HL-60 (cell line): ENCODE measurements around the gene C22orf31.

Experiments
- DNase-seq, 2 experiments: peaks; one replicate each; pipeline ENCODE4 v3.0.0-alpha.2; 2010 to 2020; ENCODE audit warnings: low read depth in 1 of 2, low spot score in 1 of 2
- H3K27ac ChIP-seq: fragments of 250-450 bp; sonication (Bioruptor Pico); replicated peaks from 2 replicates; pipeline ENCODE4 v1.5.1; 2020; ENCODE audit warnings: mild to moderate bottlenecking, moderate library complexity
- H3K27me3 ChIP-seq: fragments of 250-450 bp; sonication (Bioruptor Pico); 2 replicates; pipeline ENCODE4 v1.5.1; 2021; ENCODE audit warnings: mild to moderate bottlenecking, moderate library complexity; ENCODE audit not compliant: insufficient read depth, poor library complexity, severe bottlenecking
- H3K4me3 ChIP-seq: replicated peaks from 2 replicates; pipeline ENCODE4 v1.5.1; 2011; ENCODE audit warnings: mild to moderate bottlenecking, control low read depth, low read length; ENCODE audit not compliant: insufficient read depth
- GABPA ChIP-seq: IDR thresholded peaks from 2 replicates; pipeline ENCODE4 v1.6.1; 2012; ENCODE audit warnings: low read depth
- POLR2AphosphoS5 ChIP-seq: IDR thresholded peaks from 2 replicates; pipeline ENCODE4 v1.6.1; 2012; ENCODE audit warnings: low read depth
- SPI1 ChIP-seq: IDR thresholded peaks from 2 replicates; pipeline ENCODE4 v1.6.1; 2012; ENCODE audit warnings: low read depth, mild to moderate bottlenecking, borderline replicate concordance
- TF ChIP-seq, protein P1 (sequence below): IDR thresholded peaks from 2 replicates; pipeline ENCODE4 v1.6.1; 2012; ENCODE audit warnings: low read depth; ENCODE audit not compliant: insufficient replicate concordance
- TF ChIP-seq, protein P2 (sequence below): IDR thresholded peaks from one replicate; pipeline ENCODE4 v1.5.1; 2011; ENCODE audit warnings: low read length, control low read depth, inconsistent platforms; ENCODE audit not compliant: insufficient read depth

C22orf31 gene

DNA sequence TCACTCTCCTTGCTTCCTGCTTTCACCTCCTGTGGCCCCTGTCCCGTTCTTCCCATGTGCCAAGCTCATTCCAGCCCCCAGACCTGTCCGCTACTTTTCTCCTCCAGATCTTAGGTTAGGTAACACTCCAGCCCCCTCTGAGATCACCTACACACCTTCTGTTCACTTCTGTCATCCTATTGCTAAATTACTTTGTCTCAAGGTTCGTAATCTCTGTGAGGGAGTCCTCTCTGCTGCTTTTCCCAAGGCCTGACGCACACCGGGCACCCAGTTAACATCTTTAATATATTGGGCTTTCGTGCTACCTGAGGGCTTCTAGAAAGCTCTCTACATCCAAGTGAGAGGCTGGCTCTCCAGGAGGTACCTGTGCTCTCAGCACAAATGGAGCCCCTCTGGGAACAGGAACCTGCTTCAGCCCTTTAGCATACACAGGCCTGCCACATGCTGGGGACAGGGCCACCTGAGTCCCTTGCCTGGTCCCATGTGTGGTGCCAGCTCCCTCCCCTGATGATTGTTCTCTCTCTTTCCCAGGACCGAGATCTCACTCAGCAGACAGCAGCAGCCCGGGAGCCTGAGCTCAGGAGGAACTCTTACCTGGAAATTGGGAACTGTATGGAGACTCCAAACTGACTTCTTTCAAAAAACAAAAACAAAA is 8.5 kb downstream of the C22orf31 start:
- Histone ChIP-seq H3K4me3 (no peak overlapping the region), H3K27me3 (no peaks in the 10 kb centered on the region), H3K27ac (no peak overlapping the region)
- DNase-seq = no peak
- no peak for TF ChIP-seq POLR2AphosphoS5
- no peak for TF ChIP-seq SPI1
- TF ChIP-seq, protein P1, sequence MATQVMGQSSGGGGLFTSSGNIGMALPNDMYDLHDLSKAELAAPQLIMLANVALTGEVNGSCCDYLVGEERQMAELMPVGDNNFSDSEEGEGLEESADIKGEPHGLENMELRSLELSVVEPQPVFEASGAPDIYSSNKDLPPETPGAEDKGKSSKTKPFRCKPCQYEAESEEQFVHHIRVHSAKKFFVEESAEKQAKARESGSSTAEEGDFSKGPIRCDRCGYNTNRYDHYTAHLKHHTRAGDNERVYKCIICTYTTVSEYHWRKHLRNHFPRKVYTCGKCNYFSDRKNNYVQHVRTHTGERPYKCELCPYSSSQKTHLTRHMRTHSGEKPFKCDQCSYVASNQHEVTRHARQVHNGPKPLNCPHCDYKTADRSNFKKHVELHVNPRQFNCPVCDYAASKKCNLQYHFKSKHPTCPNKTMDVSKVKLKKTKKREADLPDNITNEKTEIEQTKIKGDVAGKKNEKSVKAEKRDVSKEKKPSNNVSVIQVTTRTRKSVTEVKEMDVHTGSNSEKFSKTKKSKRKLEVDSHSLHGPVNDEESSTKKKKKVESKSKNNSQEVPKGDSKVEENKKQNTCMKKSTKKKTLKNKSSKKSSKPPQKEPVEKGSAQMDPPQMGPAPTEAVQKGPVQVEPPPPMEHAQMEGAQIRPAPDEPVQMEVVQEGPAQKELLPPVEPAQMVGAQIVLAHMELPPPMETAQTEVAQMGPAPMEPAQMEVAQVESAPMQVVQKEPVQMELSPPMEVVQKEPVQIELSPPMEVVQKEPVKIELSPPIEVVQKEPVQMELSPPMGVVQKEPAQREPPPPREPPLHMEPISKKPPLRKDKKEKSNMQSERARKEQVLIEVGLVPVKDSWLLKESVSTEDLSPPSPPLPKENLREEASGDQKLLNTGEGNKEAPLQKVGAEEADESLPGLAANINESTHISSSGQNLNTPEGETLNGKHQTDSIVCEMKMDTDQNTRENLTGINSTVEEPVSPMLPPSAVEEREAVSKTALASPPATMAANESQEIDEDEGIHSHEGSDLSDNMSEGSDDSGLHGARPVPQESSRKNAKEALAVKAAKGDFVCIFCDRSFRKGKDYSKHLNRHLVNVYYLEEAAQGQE = no peak
- TF ChIP-seq, protein P2, sequence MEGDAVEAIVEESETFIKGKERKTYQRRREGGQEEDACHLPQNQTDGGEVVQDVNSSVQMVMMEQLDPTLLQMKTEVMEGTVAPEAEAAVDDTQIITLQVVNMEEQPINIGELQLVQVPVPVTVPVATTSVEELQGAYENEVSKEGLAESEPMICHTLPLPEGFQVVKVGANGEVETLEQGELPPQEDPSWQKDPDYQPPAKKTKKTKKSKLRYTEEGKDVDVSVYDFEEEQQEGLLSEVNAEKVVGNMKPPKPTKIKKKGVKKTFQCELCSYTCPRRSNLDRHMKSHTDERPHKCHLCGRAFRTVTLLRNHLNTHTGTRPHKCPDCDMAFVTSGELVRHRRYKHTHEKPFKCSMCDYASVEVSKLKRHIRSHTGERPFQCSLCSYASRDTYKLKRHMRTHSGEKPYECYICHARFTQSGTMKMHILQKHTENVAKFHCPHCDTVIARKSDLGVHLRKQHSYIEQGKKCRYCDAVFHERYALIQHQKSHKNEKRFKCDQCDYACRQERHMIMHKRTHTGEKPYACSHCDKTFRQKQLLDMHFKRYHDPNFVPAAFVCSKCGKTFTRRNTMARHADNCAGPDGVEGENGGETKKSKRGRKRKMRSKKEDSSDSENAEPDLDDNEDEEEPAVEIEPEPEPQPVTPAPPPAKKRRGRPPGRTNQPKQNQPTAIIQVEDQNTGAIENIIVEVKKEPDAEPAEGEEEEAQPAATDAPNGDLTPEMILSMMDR = no peak

DNA sequence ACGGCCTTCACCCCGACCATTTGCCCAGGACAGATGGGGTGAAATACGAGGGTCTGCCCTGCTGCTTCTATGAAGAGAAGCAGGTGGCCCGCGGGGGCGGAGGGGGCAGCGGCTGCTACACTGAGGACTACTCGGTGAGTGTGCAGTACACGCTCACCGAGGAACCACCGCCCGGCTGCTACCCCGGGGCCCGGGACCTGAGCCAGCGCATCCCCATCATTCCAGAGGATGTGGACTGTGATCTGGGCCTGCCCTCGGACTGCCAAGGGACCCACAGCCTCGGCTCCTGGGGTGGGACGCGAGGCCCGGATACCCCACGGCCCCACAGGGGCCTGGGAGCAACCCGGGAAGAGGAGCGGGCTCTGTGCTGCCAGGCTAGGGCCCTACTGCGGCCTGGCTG is 11.2 kb downstream of the C22orf31 start:
- H3K27ac ChIP-seq = no peak overlapping the region
- H3K4me3 ChIP-seq = no peak overlapping the region
- no peak for TF ChIP-seq SPI1
- TF ChIP-seq, protein P1 = no peak
- TF ChIP-seq GABPA = no peak
- TF ChIP-seq, protein P2 = no peak
- no peak for TF ChIP-seq POLR2AphosphoS5
- no peaks in the 10 kb centered on the region for H3K27me3 ChIP-seq
- no peak for DNase-seq

DNA sequence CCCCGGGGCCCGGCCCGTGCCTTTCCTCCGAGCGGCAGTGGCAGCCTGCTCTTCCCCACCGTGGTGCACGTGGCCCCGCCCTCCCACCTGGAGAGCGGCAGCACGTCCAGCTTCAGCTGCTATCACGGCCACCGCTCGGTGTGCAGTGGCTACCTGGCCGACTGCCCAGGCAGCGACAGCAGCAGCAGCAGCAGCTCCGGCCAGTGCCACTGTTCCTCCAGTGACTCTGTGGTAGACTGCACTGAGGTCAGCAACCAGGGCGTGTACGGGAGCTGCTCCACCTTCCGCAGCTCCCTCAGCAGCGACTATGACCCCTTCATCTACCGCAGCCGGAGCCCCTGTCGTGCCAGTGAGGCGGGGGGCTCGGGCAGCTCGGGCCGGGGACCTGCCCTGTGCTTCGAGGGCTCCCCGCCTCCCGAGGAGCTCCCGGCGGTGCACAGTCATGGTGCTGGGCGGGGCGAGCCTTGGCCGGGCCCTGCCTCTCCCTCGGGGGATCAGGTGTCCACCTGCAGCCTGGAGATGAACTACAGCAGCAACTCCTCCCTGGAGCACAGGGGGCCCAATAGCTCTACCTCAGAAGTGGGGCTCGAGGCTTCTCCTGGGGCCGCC is 11.9 kb downstream of the C22orf31 start:
- Histone ChIP-seq H3K27ac (no peak overlapping the region), H3K27me3 (no peaks in the 10 kb centered on the region), H3K4me3 (no peak overlapping the region)
- TF ChIP-seq, protein P1 = no peak
- no peak for TF ChIP-seq POLR2AphosphoS5
- no peak for TF ChIP-seq GABPA
- no peak for TF ChIP-seq SPI1
- TF ChIP-seq, protein P2 = no peak
- DNase-seq = no peak
